Measurements from ENCODE around the gene BID.

GRCh38 chr22:17815703-17816254, 41.5 kb upstream of the BID start:
- TF ChIP-seq ATF3 (IDR thresholded peaks at IDR 0.05; ENCODE audit: insufficient read depth, low read depth, low read length) (no peak), POU5F1 (IDR thresholded peaks at IDR 0.05; ENCODE audit: low read depth, low read length) (no peak), CHD1 (IDR thresholded peaks at IDR 0.05; ENCODE audit: low read depth, low read length) (no peak), POLR2A (IDR thresholded peaks at IDR 0.05; ENCODE audit: control extremely low read depth in 1 of 2, low read depth in 2 of 2, low read length in 2 of 2) (no peak), CTCF (IDR thresholded peaks at IDR 0.05; ENCODE audit: control extremely low read depth in 1 of 3, insufficient read depth in 1 of 3, low read depth in 1 of 3, low read length in 3 of 3) (no peak), POLR2AphosphoS5 (IDR thresholded peaks at IDR 0.05; ENCODE audit: low read depth, low read length) (no peak), ASH2L (IDR thresholded peaks at IDR 0.05; ENCODE audit: low read length) (no peak), TAF1 (IDR thresholded peaks at IDR 0.05; ENCODE audit: low read depth, low read length) (no peak), EGR1 (IDR thresholded peaks at IDR 0.05; ENCODE audit: borderline replicate concordance, low read depth, low read length) (no peak)
